ENCODE data around the gene RNASE11.
"Not testable (repeated sequence)": the region's sequence is repeated elsewhere in the genome, so short reads cannot be mapped to it uniquely, and the experiment has no call there.

Gene RNASE11

GRCh38 chr14:20578325-20578724 is 9.5 kb downstream of the RNASE11 start:
- Histone ChIP-seq H3K27me3 (ENCODE audit: control insufficient read depth, low read length) (no peaks in the 10 kb centered on the region), H3F3A (ENCODE audit: control insufficient read depth, insufficient read depth) (no peaks in the 10 kb centered on the region), H3K4me2 (ENCODE audit: low read length) (no peak overlapping the region), H3K9me2 (replicated peaks; ENCODE audit: control insufficient read depth, low read length) (no peaks in the 10 kb centered on the region), H3K9me3 (ENCODE audit: control insufficient read depth, insufficient read depth, low read length) (no peaks in the 10 kb centered on the region), H3K36me3 (ENCODE audit: control insufficient read depth, low read length) (no peaks in the 10 kb centered on the region), H3K79me2 (ENCODE audit: control insufficient read depth, low read length) (no peaks in the 10 kb centered on the region), H3K4me3 (ENCODE audit: low read length) (no peak overlapping the region), H4K20me1 (ENCODE audit: control insufficient read depth, insufficient read depth, low read depth, low read length) (no peaks in the 10 kb centered on the region), H3K4me1 (ENCODE audit: control insufficient read depth, low read length) (no peaks in the 10 kb centered on the region), H3K27ac (ENCODE audit: low read depth, low read length) (no peak overlapping the region)
- no peak for TF ChIP-seq CTCF (IDR thresholded peaks at IDR 0.05; ENCODE audit: low read depth, low read length, poor library complexity, severe bottlenecking)
- TF ChIP-seq EZH2phosphoT487 (IDR thresholded peaks at IDR 0.05; ENCODE audit: borderline replicate concordance, low read length): no peak

GRCh38 chr14:20572382-20572990 is 15.3 kb downstream of the RNASE11 start:
- not testable (repeated sequence) for H3K9me3 ChIP-seq (ENCODE audit: control insufficient read depth, insufficient read depth, low read length); H3K27ac ChIP-seq (ENCODE audit: low read depth, low read length); H3K4me2 ChIP-seq (ENCODE audit: low read length); H3F3A ChIP-seq (ENCODE audit: control insufficient read depth, insufficient read depth); H4K20me1 ChIP-seq (ENCODE audit: control insufficient read depth, insufficient read depth, low read depth, low read length); H3K9me2 ChIP-seq (replicated peaks; ENCODE audit: control insufficient read depth, low read length); H3K79me2 ChIP-seq (ENCODE audit: control insufficient read depth, low read length); H3K27me3 ChIP-seq (ENCODE audit: control insufficient read depth, low read length); H3K4me1 ChIP-seq (ENCODE audit: control insufficient read depth, low read length); H3K4me3 ChIP-seq (ENCODE audit: low read length); H3K36me3 ChIP-seq (ENCODE audit: control insufficient read depth, low read length)

- H3K36me3 ChIP-seq (ENCODE audit: control insufficient read depth, low read length); H3K27ac ChIP-seq (ENCODE audit: low read depth, low read length); H3K4me3 ChIP-seq (ENCODE audit: low read length): not testable (repeated sequence)
Observed at GRCh38 chr14:20570720-20571119, 17.1 kb downstream of the RNASE11 start.

GRCh38 chr14:20569865-20570264 is 17.9 kb downstream of the RNASE11 start:
- not testable (repeated sequence) for H3K27me3 ChIP-seq (ENCODE audit: control insufficient read depth, low read length); H3K9me3 ChIP-seq (ENCODE audit: control insufficient read depth, insufficient read depth, low read length); H3K79me2 ChIP-seq (ENCODE audit: control insufficient read depth, low read length); H3K27ac ChIP-seq (ENCODE audit: low read depth, low read length); H4K20me1 ChIP-seq (ENCODE audit: control insufficient read depth, insufficient read depth, low read depth, low read length); H3K4me2 ChIP-seq (ENCODE audit: low read length); H3K9me2 ChIP-seq (replicated peaks; ENCODE audit: control insufficient read depth, low read length); H3K4me3 ChIP-seq (ENCODE audit: low read length); H3F3A ChIP-seq (ENCODE audit: control insufficient read depth, insufficient read depth); H3K4me1 ChIP-seq (ENCODE audit: control insufficient read depth, low read length); H3K36me3 ChIP-seq (ENCODE audit: control insufficient read depth, low read length)

More at GRCh38 chr14:20570720-20571119, 17.1 kb downstream of the RNASE11 start:
- not testable (repeated sequence) for H3K79me2 ChIP-seq (ENCODE audit: control insufficient read depth, low read length); H3K9me2 ChIP-seq (replicated peaks; ENCODE audit: control insufficient read depth, low read length); H3K27me3 ChIP-seq (ENCODE audit: control insufficient read depth, low read length); H3K4me2 ChIP-seq (ENCODE audit: low read length); H3K4me1 ChIP-seq (ENCODE audit: control insufficient read depth, low read length); H4K20me1 ChIP-seq (ENCODE audit: control insufficient read depth, insufficient read depth, low read depth, low read length); H3F3A ChIP-seq (ENCODE audit: control insufficient read depth, insufficient read depth); H3K9me3 ChIP-seq (ENCODE audit: control insufficient read depth, insufficient read depth, low read length)

- peaks cover 4% of the 10 kb centered on the region; the same call in 1 of the 2 replicates for H3K27me3 ChIP-seq (ENCODE audit: control insufficient read depth, low read length)
- H3F3A ChIP-seq (ENCODE audit: control insufficient read depth, insufficient read depth): no peaks in the 10 kb centered on the region
- H3K9me2 ChIP-seq (replicated peaks; ENCODE audit: control insufficient read depth, low read length): no peaks in the 10 kb centered on the region
- TF ChIP-seq EZH2phosphoT487 (IDR thresholded peaks at IDR 0.05; ENCODE audit: borderline replicate concordance, low read length) (no peak), CTCF (IDR thresholded peaks at IDR 0.05; ENCODE audit: low read depth, low read length, poor library complexity, severe bottlenecking) (no peak)
- H4K20me1 ChIP-seq (ENCODE audit: control insufficient read depth, insufficient read depth, low read depth, low read length): no peaks in the 10 kb centered on the region
- no peak overlapping the region for H3K4me3 ChIP-seq (ENCODE audit: low read length)
- no peak overlapping the region for H3K27ac ChIP-seq (ENCODE audit: low read depth, low read length)
- peaks cover 5% of the 10 kb centered on the region; the same call in 1 of the 2 replicates for H3K9me3 ChIP-seq (ENCODE audit: control insufficient read depth, insufficient read depth, low read length)
- H3K36me3 ChIP-seq (ENCODE audit: control insufficient read depth, low read length): no peaks in the 10 kb centered on the region
- H3K4me1 ChIP-seq (ENCODE audit: control insufficient read depth, low read length): no peaks in the 10 kb centered on the region
- H3K79me2 ChIP-seq (ENCODE audit: control insufficient read depth, low read length): no peaks in the 10 kb centered on the region
- no peak overlapping the region for H3K4me2 ChIP-seq (ENCODE audit: low read length)
Observed at GRCh38 chr14:20569066-20569465, 18.7 kb downstream of the RNASE11 start.
